HG02852 (cell line): ENCODE measurements around the gene TBC1D9B.
"Not testable (repeated sequence)": the region's sequence is repeated elsewhere in the genome, so short reads cannot be mapped to it uniquely, and the experiment has no call there.

Experiments
- ATAC-seq: cut with Tn5 transposase; IDR thresholded peaks from one replicate; pipeline ENCODE4 v1.9.1; 2021; ENCODE audit warnings: mild to moderate bottlenecking, moderate library complexity; ENCODE audit not compliant: unreplicated experiment

The TBC1D9B gene

DNA sequence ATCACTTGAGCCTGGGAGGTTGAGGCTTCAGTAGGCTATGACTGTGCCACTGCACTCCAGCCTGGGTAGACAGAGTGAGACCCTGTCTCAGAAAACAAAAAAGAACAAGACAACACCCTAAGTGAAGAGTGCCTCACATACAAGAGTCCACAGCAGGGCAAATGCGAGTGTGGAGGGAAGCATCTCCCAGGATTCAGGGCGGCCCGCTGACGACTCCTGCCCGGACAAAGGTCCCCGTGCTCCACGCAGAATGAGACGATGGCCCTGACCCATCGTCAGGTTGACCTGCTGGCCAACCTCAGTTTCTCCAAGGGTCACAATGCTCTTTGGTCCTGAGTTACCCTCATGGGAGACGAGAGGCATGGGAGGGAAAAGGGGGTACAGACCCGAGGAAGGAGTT lies 67.4 kb downstream of the TBC1D9B start:
- no peak for ATAC-seq

DNA sequence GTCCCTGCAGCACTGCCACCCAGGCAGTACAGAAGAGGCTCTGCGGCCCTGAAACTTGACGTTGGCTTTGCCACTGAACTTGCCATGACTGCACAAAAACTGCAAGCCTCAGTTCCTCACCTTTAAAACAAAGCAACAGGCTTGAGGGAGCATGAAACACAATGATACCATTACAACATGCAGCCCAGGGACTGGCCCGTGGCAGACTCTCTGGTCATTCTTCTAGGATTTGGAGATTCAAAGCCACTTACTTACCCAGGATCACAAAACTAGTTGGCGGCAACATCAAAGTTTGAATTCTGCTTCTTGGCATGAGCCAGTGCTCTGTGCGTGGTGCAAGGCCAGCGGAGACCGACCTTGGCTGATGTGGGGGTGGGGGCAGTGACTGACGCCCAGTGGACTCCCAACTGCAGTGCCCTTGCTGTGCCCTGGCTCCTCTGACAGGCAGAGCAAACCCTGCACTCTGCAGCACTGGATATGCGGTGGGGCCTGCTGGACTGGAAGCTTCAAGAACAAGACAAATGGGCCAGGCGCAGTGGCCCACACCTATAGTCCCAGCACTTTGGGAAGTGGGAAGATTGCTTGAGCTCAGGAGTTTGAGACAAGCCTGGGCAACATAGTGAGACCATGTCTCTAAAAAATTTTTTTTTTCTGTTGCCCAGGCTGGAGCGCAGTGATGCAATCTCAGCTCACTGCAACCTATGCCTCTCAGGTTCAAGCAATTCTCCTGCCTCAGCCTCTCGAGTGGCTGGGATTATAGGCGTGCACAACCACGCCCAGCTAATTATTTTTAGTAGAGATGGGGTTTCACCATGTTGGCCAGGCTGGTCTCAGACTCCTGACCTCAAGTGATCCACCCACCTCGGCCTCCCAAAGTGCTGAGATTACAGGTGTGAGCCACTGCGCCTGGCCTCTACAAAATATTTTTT lies 68.1 kb downstream of the TBC1D9B start:
- no peak for ATAC-seq

DNA sequence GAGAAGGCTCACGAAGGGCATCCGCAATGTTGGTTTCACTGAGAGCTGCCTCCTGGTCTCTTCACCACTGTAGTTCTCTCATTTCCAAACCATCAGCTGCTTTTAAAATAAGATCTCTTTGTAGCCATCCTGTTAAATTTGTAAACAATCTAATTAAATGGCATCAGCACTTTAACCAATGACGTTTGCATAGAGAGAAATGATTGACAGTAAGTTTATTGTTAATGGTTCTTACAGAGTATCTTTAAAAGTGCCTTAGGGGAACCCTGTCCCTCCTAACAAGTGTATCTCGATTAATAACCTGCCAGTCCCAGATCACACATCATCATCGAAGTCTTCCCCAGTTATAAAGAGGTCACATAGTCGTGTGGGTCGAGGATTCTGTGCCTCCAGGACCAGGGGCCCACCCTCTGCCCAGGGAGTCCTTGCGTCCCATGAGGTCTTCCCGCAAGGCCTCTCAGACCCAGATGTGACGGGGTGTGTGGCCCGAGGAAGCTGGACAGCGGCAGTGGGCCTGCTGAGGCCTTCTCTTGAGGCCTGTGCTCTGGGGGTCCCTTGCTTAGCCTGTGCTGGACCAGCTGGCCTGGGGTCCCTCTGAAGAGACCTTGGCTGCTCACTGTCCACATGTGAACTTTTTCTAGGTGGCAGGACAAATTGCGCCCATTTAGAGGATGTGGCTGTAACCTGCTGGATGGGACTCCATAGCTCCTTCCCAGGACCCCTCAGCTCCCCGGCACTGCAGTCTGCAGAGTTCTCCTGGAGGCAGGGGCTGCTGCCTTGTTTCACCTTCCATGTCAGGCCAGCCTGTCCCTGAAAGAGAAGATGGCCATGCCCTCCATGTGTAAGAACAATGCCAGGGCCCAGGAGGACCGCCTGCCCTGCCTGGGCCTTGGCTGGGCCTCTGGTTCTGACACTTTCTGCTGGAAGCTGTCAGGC lies 70.4 kb downstream of the TBC1D9B start:
- ATAC-seq, result no peak

DNA sequence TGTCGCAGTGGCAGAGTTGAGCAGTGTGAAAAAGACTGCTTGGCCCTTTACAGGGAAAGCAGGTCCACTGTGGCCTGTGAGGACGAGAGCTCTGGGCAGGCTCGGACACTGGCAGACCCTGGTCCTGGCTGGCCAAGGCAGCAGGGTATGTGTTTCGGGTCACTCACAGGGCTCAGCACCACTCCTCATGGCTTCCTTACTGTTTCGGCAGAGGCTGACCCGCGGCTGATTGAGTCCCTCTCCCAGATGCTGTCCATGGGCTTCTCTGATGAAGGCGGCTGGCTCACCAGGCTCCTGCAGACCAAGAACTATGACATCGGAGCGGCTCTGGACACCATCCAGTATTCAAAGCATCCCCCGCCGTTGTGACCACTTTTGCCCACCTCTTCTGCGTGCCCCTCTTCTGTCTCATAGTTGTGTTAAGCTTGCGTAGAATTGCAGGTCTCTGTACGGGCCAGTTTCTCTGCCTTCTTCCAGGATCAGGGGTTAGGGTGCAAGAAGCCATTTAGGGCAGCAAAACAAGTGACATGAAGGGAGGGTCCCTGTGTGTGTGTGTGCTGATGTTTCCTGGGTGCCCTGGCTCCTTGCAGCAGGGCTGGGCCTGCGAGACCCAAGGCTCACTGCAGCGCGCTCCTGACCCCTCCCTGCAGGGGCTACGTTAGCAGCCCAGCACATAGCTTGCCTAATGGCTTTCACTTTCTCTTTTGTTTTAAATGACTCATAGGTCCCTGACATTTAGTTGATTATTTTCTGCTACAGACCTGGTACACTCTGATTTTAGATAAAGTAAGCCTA lies 71.3 kb downstream of the TBC1D9B start:
- ATAC-seq, result no peak

DNA sequence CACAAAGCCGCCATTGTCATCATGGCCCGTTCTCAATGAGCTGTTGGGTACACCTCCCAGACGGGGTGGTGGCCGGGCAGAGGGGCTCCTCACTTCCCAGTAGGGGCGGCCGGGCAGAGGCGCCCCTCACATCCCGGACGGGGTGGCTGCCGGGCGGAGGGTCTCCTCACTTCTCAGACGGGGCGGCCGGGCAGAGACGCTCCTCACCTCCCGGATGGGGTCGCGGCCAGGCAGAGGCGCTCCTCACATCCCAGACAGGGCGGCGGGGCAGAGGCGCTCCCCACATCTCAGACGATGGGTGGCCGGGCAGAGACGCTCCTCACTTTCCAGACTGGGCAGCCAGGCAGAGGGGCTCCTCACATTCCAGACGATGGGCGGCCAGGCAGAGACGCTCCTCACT lies 72.8 kb downstream of the TBC1D9B start:
- not testable (repeated sequence) for ATAC-seq

DNA sequence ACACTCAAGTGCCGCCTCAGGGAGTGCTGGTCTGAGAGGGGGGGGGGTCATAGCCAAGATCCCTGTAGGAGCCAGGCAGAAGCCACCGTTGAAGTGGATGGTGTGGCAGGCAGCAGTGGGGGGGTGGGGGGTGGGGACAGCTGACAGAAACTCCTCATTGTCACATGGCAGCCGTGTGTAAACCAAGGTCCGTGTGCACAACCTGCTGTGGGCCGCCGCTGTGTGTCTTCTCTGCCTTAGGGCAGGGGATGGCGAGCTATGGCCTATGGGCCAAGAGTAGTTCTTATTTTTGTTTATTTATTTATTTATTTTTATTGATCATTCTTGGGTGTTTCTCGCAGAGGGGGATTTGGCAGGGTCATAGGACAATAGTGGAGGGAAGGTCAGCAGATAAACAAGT lies 73.6 kb downstream of the TBC1D9B start:
- ATAC-seq, result no peak

DNA sequence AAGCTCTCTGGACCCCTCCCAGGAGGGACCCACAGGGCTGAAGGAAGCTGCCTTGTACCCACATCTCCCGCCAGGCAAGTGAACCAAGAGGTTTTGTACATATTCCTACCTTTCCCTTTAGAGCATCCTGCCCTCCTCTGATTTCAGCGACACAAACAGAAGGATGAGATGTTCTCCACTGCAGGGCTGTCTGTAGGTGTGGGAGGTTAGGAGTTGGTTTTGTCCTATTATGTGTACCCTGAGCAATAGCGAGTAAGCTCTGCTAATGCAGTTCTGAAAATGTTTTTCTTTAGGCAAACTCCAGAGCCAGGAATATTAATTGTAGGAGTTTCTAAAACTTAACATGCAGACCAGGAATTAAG lies 74.0 kb downstream of the TBC1D9B start:
- ATAC-seq, result no peak

DNA sequence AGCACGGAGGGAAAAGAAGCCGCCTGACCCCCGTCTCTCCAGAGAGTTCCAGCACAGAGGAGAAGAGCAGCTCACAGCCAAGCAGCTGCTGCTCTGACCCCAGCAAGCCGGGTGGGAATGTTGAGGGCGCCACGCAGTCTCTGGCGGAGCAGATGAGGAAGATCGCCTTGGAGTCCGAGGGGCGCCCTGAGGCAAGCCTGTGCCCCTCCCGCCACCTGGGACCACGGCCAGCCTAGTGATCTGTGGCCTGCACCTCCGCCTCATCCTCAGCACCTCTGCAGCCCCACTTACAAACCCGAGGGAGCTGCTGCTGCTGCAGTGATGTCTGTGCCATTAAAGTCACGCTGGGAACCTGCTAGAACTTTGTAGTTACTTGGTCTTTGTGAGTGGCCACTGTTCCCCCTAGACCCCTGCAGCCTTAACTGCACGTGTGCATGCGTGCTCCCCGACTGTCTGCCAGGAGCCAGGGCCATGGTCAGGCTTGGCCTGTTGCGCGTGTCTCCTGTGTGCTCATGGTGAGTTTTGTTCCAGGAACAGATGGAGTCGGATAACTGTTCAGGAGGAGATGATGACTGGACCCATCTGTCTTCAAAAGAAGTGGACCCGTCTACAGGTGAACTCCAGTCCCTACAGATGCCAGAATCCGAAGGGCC lies 74.5 kb downstream of the TBC1D9B start:
- ATAC-seq, result no peak

DNA sequence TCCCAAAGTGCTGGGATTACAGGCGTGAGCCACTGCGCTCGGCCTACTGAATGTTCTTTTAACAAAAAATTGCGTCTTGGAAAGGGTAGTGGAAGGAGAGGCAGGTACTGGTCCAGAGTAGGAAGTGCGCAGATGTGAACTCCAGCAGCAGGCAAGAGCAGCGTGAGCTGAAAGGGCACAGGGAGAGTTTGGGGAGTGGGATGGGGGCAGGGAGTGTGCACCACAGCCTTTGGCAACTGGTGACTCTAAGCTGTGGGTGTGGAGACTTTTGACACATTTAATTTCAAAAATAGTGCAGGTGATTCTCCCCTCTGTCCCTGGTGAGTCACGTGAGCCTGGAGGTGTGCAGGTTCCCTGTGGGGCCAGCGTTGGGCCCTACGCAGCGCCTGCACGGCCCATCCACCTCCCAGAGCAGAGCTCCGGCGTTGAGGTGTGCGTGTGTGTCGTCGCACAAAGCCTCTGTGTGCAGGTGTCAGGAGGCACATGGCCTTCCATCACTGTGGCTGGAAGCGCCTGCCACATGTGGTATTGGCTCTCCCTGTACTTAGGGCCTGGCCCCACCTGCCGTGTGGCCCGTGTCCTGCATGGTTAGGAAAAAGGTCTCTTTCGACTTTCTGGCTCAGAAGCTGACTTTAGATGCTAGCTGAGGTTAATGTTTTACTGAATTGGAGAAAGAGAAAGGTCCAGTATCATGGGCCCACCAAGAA lies 75.5 kb downstream of the TBC1D9B start:
- no peak for ATAC-seq

DNA sequence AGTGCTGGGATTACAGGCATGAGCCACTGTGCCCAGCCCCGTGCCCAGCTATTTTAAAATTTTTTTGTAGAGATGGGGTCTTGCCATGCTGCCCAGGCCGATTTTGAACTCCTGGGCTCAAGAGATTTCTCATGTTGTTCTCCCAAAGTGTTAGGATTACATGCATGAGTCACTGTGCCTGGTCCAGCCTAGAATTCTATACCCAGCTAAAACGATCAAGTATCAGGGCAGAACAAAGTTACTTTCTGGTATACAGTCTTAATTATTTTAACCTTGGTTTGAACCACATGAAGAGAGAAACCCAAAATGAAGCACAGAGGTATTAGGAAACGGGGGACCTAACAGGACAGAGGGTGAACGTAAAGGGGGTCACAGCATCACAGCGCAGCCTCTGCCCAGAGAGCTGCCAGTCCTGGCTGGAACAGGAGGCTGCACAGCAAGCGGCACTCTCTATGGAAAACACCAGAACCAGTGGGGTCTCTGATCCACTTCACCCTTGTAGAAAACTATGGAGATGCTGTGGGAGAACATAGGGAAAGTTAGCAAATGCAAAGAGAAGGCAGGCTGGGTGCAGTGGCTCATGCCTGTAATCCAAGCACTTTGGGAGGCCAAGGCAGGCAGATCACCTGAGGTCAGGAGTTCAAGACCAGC lies 76.8 kb downstream of the TBC1D9B start:
- ATAC-seq, result no peak

DNA sequence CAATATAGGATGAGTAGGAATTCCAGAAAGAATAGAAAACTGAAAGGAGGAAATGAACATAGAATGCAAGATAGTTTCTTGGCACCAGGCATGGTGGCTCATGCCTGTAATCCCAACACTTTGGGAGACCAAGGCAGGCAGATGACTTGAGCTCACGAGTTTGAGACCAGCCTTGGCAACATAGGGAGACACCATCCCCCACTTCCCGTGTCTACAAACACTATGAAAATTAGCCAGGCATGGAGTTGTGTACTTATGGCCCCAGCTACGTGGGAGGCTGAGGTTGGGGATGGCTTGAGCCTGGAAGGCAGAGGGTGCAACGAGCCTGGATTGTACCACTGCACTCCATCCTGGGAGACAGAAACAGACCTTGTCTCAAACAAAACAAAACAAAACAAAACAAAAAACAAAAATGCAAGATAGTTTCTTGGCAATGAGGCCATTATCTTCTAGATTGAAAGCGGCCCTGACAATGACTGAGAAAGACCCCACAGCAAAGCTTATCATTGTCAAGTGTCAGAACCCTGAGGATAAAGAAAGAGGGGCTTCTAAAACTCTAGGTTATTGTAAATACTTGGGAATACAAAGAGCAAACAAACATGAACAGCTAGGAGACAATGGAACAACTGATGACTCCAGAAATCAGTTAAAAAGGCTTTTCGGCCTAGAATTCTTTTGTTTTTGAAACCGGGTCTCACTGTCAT lies 77.8 kb downstream of the TBC1D9B start:
- no peak for ATAC-seq

DNA sequence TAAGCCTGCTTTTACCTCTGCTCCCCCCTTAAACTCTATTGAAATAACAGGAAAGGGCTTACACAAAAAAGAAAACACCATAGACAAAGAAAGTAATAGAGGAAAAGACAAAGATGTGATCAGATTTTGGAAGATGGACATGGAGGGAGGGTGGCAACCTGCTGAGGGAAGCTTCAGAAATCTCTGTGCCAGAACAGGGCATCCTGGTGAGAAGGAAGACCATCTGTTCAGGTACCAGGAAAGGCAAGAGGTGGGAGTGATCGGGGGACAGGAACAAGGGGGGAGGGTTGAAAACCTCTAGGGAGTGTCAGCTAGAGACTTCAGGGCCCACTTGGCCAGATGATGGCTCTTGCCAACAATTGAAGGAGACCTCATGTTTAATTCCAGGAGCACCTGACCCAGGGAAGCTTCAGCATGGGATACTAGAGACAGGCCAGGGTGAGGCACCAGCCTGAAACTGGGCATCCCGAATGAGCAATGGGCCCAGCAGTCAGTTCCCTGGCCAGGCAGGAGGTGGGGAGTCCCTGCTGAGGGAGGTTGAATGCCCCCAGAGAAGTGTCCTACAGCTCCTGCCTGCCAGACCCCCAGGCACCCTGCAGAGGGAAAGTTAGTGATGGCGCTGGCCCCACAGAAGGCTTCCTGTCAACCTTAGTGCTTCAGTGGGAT lies 78.8 kb downstream of the TBC1D9B start:
- no peak for ATAC-seq

DNA sequence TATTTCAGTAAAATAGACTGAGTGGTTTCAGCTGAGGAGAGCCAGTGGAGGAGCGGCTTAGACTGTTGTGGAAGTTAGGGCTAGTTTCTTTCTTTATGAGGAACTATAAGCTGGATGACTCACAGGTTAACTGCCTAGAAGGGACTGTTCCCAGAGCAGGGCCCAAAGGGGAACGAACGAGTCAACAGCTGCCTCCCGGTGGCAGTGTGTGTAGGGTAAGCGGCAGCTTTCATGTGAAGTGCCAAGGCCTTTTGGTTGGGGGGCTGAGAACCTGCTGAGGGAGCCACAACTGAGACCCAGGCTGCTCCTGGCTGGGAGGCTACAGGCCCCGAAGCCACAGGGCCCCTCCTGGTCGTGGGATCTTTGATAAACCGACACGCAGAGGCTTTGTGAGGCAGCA lies 80.0 kb downstream of the TBC1D9B start:
- ATAC-seq, result no peak

DNA sequence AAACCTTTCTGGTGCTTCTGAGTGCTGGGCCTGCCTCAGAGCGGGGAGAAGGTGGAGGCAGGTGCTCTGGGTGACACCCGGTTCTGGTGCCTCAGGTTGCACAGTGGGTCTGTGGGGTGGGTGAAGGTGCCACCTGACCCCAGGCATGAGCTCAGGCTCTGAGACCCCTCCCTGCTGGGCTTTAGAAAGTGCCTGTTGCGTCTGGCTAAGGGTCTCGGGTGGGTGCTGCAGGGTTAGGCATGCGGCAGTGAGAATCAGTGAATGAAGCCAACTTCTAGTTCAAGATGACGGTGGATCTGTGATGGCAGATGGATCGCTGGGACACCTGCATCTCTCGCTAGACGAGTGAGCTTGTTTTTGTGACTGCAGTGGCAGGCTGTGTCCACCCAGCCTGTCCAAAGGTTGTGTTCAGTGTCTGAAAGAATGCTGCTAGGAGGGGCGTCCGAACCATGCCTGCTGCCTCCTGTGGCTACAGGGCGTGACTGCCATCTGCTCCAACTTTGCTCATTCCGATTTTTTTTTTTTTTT lies 82.0 kb downstream of the TBC1D9B start:
- no peak for ATAC-seq

DNA sequence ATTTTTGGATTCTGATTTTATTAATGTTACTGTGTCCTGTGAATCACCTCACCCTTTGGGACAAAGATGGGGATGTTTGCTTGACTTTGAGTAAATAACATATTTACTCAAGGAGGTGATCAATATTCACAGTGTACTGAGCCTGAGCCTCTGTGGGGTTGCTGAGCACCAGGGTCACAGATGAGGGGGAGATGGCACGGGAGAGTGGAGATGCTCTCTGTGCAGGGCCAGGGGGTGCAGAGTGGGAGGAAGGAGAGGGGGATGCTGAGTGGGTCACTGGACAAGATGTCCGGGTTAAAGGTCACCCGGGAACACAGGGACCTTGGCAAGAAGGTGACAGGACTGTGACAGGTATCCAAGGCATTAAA lies 83.0 kb downstream of the TBC1D9B start:
- ATAC-seq, result no peak

DNA sequence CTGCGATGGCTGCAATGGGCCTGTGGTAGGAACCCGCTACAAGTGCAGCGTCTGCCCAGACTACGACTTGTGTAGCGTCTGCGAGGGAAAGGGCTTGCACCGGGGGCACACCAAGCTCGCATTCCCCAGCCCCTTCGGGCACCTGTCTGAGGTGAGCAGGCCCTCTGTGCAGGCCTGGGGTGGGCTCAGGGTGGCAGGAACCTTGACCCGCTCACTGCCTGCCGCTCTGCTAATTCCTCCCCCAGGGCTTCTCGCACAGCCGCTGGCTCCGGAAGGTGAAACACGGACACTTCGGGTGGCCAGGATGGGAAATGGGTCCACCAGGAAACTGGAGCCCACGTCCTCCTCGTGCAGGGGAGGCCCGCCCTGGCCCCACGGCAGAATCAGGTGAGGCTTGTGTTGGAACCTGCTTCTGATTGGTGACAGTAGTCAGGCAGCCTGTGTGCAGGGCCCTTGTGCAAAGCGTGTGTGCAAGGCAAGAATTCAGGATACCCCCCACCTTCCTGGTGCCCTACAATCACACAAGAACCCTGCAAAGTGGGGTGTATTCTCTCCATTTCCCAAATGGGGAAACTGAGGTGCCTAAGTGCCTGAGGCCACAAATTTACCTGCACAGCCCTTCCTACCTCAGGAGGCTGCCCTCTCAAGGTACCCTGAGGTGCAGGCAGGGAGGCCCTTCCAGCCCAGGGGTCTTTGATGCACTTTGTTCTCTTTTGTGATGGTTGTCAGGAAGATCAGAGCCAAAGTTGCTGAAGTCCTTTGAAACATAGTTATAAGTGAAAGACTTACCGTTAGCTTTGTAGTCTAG lies 83.6 kb downstream of the TBC1D9B start:
- no peak for ATAC-seq

DNA sequence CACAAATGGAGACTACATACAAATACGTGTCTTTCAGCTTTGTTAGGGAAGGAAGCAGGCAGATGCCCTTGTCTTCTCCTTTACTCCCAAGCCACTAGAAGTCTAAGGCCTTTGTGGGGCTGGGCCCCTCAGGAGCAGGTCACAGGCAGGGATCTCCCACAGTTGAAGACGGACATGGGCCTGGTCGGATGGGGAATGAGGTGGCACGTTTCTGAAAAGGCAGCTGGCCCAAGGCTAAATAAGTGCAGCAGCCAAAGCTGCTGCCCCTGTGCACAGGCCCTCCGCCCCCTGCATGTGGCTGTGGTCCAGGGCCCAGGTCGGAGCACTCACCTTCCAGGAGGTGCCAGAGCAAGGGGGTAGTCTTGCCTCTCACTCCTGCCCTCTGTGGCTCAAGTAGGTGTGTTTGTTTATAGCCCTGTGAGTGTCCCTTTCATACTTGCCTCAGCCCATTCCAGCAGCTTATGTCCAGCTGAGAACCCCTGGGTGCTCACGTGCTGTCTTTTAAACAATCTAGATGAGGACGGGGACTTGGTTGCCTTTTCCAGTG lies 85.2 kb downstream of the TBC1D9B start:
- ATAC-seq, result no peak
